Progenitor cell of endocrine pancreas (in vitro differentiated cells): Measurements from ENCODE around the gene UBR2. TPM values are rescaled to one million over a fixed set of nuclear protein-coding genes. Genes with fewer than 3 reads are reported as not detected.
"Not testable (repeated sequence)": the region's sequence is repeated elsewhere in the genome, so short reads cannot be mapped to it uniquely, and the experiment has no call there.

ENCODE experiments used
- DNase-seq: peaks from one replicate; pipeline ENCODE4 v3.0.0; 2021; ENCODE audit warnings: low spot score; ENCODE audit not compliant: unreplicated experiment
- H3K27ac Mint-ChIP-seq: 2 replicates; pipeline ENCODE4 v1.8.0; 2021; ENCODE audit warnings: mild to moderate bottlenecking, moderate library complexity, mixed read lengths
- H3K27me3 Mint-ChIP-seq: 2 replicates; pipeline ENCODE4 v1.8.0; 2021; ENCODE audit warnings: mixed read lengths
- H3K36me3 Mint-ChIP-seq: 2 replicates; pipeline ENCODE4 v1.8.0; 2022; ENCODE audit warnings: mixed read lengths; ENCODE audit not compliant: insufficient read depth
- H3K4me1 Mint-ChIP-seq: 2 replicates; pipeline ENCODE4 v1.8.0; 2021; ENCODE audit warnings: low read depth, mixed read lengths
- H3K4me3 Mint-ChIP-seq: 2 replicates; pipeline ENCODE4 v1.8.0; 2021; ENCODE audit warnings: low read depth, mild to moderate bottlenecking, moderate library complexity, mixed read lengths
- H3K9me3 Mint-ChIP-seq: 2 replicates; pipeline ENCODE4 v1.8.0; 2021; ENCODE audit warnings: low read depth, mixed read lengths
- total RNA-seq: library from RNA; stranded (reverse); gene quantifications from 2 replicates; pipeline ENCODE4 v1.2.1, GENCODE V29; 2021
- TF ChIP-seq, protein P1 (sequence below): fragments of 200-600 bp; sonication (generic); IDR thresholded peaks from one replicate; pipeline ENCODE4 v1.5.0; 2021; ENCODE audit warnings: antibody characterized with exemption, mild to moderate bottlenecking; ENCODE audit not compliant: unreplicated experiment

Gene UBR2
- total RNA-seq, 1 donor from 2014 or later = 31.9 TPM

DNA sequence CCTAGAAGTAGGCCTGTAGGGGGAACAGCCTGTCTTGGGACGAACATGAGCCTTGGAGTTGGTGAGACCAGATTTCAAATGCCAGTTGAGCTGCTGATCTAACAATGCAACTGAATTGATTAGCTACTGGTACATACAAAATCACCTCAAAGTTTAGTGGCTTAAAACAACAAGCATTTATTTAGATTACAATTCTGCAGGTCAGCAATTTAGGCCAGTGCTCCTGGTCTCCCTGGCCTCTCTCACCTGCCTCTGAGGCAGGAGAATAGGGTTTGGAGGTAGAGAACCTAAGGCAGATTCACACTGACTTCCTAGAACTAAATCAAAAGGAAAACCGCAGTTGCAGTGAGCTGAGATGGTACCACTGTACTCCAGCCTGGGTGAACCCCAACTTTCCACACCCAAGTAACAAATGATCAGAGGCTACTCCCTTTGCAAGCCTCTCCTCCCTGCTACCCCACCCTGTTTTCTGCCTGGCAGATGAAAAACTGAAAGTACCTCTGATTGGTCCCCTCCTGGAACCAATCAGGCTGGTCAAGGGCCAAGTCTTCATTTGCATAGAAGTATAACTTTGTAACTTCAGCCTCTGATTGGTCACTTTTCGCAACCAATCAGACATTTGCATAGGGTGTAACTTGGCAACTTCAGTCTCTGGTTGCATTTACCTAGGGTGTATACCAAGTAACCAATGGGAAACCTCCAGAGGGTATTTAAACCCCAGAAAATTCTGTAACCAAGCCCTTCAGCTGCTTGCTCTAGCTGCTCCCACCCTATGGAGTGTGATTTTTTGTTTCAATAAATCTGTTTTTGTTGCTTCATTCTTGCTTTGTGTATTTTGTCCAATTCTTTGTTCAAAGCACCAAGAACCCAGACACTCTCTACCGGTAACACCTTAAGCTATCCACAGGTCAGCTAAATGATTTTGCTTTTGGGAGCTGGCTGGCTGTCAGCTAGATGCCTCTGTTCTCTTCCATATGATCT lies 8.1 kb upstream of the UBR2 start:
- Mint-ChIP-seq H3K27ac (peak overlapping the region; percentile 73), H3K4me3 (no peak overlapping the region), H3K27me3 (peaks cover 3% of the 10 kb centered on the region), H3K36me3 (no peaks in the 10 kb centered on the region), H3K9me3 (peaks cover 4% of the 10 kb centered on the region), H3K4me1 (peaks cover 5% of the 10 kb centered on the region)
- TF ChIP-seq, protein P1, sequence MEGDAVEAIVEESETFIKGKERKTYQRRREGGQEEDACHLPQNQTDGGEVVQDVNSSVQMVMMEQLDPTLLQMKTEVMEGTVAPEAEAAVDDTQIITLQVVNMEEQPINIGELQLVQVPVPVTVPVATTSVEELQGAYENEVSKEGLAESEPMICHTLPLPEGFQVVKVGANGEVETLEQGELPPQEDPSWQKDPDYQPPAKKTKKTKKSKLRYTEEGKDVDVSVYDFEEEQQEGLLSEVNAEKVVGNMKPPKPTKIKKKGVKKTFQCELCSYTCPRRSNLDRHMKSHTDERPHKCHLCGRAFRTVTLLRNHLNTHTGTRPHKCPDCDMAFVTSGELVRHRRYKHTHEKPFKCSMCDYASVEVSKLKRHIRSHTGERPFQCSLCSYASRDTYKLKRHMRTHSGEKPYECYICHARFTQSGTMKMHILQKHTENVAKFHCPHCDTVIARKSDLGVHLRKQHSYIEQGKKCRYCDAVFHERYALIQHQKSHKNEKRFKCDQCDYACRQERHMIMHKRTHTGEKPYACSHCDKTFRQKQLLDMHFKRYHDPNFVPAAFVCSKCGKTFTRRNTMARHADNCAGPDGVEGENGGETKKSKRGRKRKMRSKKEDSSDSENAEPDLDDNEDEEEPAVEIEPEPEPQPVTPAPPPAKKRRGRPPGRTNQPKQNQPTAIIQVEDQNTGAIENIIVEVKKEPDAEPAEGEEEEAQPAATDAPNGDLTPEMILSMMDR = no peak
- no peak for DNase-seq

DNA sequence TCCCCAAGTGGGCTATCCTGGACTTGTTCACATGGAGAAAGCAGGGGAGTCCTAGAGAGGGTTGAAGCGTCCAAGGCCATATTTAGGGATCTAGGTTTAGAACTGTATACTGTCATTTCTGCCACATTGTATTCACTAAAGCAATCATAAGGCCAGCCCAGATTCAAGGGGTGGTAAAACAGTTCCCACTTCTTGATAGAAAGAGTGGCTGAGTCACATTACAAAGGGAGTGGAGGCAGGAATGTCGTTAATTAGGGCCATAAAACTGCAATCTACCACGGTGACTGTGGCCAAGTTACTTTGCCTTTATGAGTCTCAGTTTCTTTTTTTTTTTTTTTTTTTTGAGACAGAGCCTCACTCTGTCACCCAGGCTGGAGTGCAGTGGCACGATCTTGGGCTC lies 7.4 kb upstream of the UBR2 start:
- H3K36me3 Mint-ChIP-seq = no peaks in the 10 kb centered on the region
- TF ChIP-seq, protein P1 = no peak
- H3K27ac Mint-ChIP-seq = peak overlapping the region; percentile 73
- H3K4me1 Mint-ChIP-seq = peaks cover 5% of the 10 kb centered on the region
- H3K9me3 Mint-ChIP-seq = peaks cover 4% of the 10 kb centered on the region
- H3K4me3 Mint-ChIP-seq = no peak overlapping the region
- no peak for DNase-seq
- H3K27me3 Mint-ChIP-seq = peaks cover 9% of the 10 kb centered on the region

DNA sequence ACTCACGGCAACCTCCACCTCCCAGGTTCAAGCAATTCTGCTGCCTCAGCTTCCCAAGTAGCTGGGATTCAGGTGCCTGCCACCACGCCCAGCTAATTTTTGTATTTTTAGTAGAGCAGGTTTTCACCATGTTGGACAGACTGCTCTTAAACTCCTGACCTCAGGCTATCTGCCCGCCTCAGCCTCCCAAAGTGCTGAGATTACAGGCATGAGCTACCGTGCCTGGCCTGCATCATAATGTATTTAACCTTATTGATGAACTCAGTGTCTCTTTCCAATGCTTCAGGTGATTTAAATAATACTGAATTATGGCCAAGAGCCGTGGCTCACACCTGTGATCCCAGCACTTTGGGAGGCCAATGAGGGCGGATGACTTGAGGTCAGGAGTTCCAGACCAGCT lies 4.6 kb upstream of the UBR2 start:
- peaks cover 13% of the 10 kb centered on the region for H3K4me1 Mint-ChIP-seq
- not testable (repeated sequence) for H3K4me3 Mint-ChIP-seq, H3K36me3 Mint-ChIP-seq

DNA sequence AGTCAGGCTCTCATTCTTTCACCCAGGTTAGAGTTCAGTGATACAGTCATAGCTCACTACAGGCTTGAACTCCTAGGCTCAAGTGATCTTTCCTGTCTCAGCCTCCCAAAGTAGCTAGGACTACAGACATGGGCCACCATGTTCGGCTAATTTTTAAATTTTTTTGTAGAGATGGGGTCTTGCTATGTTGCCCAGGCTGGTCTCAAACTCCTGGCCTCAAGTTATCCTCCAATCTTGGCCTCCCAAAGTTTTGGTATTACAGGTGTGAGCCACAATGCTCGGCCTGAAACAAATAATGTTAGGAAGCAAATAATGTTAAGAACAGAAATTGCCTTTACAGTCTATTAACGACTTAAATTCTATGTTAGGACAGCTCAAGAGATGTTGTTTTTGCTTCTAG lies 1.8 kb upstream of the UBR2 start:
- no peak overlapping the region for H3K27ac Mint-ChIP-seq
- no peak for DNase-seq
- peaks cover 19% of the 10 kb centered on the region for H3K27me3 Mint-ChIP-seq
- H3K36me3 Mint-ChIP-seq = peaks cover 4% of the 10 kb centered on the region
- H3K4me3 Mint-ChIP-seq = no peak overlapping the region
- H3K4me1 Mint-ChIP-seq = peaks cover 23% of the 10 kb centered on the region
- H3K9me3 Mint-ChIP-seq = no peaks in the 10 kb centered on the region
- TF ChIP-seq, protein P1 = no peak

More for the DNA sequence above, 4.6 kb upstream of the UBR2 start:
- not testable (repeated sequence) for H3K9me3 Mint-ChIP-seq, H3K27ac Mint-ChIP-seq, DNase-seq
- H3K27me3 Mint-ChIP-seq = peaks cover 19% of the 10 kb centered on the region

DNA sequence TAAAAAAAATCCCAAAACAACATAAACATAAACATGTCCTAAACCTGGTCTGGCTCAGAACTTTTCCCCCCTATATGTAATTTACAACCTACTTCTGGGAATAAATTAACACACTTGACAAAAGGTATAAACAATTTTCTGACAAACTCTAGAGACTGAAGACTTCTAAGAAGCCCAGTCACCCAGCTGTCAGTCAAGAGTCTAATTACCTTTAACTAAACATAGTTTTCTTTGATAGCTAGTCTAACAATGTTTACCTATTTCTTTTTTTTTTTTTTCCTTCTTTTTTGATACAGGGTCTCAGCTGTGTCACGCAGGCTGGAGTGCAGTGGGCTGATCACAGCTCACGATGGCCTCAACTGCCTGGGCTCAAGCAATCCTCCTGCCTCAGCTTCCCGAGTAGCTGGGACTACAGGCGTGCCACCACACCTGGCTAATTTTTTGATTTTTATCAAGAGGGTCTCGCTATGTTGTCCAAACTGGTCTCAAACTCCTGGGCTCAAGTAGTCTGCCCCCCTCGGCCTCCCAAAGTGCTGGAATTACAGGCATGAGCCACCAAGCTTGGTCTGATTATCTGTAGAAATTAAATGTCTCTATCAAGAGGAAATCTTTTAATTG lies 932 bp upstream of the UBR2 start:
- Mint-ChIP-seq H3K27ac (peak overlapping the region; percentile 63), H3K27me3 (peaks cover 19% of the 10 kb centered on the region)

More for the DNA sequence above, 932 bp upstream of the UBR2 start:
- Mint-ChIP-seq H3K4me1 (peaks cover 24% of the 10 kb centered on the region), H3K4me3 (peak overlapping the region; percentile 93), H3K36me3 (peaks cover 7% of the 10 kb centered on the region), H3K9me3 (no peaks in the 10 kb centered on the region)
- DNase-seq = no peak
- TF ChIP-seq, protein P1 = no peak
